Measurements from ENCODE around the gene SGPP1. TPM values are rescaled to one million over a fixed set of nuclear protein-coding genes. Genes with fewer than 3 reads are reported as not detected.
A peak's percentile ranks its signal among the peaks of the same experiment; 100 is the strongest.

The SGPP1 gene, protein sequence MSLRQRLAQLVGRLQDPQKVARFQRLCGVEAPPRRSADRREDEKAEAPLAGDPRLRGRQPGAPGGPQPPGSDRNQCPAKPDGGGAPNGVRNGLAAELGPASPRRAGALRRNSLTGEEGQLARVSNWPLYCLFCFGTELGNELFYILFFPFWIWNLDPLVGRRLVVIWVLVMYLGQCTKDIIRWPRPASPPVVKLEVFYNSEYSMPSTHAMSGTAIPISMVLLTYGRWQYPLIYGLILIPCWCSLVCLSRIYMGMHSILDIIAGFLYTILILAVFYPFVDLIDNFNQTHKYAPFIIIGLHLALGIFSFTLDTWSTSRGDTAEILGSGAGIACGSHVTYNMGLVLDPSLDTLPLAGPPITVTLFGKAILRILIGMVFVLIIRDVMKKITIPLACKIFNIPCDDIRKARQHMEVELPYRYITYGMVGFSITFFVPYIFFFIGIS
- total RNA-seq (2014; rRNA removed) (15.9 and 19.3 TPM in 2 replicates), Bru-seq, nascent RNA (percentile 76 among the genes with signal in this experiment), BruChase-seq, experiment 1, labeled RNA remaining after a 6-hour chase (percentile 85 among the genes with signal in this experiment), BruChase-seq, experiment 2, labeled RNA remaining after a 2-hour chase (percentile 78 among the genes with signal in this experiment)
- long read RNA-seq, transcript SGPP1-201 (3 exons, 3,312 nt), result major isoform, 161 of 172 reads
- long read RNA-seq, partial matches to known transcripts, result 3 of 172 reads
- long read RNA-seq, other reads (novel, unspliced or antisense), result 8 of 172 reads

DNA sequence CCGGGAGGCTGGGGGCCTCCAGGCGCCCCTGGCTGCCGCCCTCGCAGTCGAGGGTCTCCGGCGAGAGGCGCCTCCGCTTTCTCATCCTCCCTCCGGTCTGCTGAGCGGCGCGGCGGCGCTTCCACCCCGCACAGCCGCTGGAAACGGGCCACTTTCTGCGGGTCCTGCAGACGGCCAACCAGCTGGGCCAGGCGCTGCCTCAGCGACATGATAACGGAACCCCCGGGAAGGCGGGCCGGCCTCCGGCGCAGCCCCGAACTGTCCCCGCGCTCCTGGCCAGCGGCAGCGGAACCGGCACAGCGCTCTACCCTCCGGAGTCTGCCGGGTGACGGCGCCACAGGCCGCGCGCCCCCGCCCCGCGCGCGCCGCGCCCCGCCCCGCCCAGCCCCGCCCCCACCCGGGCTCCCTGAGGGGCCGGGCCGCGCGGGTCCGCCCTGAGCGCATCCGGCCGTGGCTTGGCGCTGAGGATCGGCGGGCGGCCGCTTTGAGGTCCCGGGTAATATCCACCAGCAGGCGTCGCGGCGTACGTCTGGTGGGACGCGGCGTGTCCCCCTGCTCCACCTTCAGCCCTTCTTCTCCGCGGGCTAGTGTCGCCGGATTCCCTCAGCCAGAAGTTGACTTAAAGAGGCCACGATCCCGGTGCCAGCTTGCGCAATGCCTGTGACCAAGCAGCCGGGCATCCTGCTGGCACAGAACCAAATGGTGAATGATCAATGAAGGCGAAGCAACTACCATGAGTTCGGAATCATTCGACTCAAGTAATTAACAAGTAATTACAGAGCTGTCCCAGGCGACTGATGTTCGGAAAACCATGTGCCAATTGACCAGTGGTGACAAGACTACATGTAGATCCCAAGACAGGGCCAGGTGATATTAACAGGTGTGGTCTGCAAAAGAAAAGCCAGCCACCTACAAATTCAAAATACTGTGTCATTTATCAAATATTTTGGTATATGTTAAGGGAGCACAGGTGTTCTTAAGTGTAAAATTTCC is at the start of gene SGPP1:
SGPP1 (minus strand) TSS at position 330 of the 993 bp plus-strand sequence; CDS start at position 209, 121 bp downstream.
- peaks cover 20% of the 10 kb centered on the region for H3K4me1 ChIP-seq (ENCODE audit: insufficient read depth, low read length)
- no peaks in the 10 kb centered on the region for H3K9me3 ChIP-seq (ENCODE audit: low read length)
- CTCF ChIA-PET, result interaction anchor here (2.0 kb wide), 1 partner anchor 42 kb away, joined by 7 read pairs; no protein-coding TSS in a partner anchor
- H3F3A ChIP-seq (ENCODE audit: low read length, unreplicated experiment), result no peaks in the 10 kb centered on the region
- BruUV-seq (replicated peaks), result TSS peak; percentile 96
- H3K27ac ChIP-seq (ENCODE audit: low read length), result peak within 1 kb of the TSS; percentile 58
- peak within 1 kb of the TSS; percentile 70 for H2AFZ ChIP-seq (ENCODE audit: low read length)
- TF ChIP-seq EZH2phosphoT487 (IDR thresholded peaks at IDR 0.05; ENCODE audit: borderline replicate concordance, low read length), result no peak
- TF ChIP-seq, protein P1, sequence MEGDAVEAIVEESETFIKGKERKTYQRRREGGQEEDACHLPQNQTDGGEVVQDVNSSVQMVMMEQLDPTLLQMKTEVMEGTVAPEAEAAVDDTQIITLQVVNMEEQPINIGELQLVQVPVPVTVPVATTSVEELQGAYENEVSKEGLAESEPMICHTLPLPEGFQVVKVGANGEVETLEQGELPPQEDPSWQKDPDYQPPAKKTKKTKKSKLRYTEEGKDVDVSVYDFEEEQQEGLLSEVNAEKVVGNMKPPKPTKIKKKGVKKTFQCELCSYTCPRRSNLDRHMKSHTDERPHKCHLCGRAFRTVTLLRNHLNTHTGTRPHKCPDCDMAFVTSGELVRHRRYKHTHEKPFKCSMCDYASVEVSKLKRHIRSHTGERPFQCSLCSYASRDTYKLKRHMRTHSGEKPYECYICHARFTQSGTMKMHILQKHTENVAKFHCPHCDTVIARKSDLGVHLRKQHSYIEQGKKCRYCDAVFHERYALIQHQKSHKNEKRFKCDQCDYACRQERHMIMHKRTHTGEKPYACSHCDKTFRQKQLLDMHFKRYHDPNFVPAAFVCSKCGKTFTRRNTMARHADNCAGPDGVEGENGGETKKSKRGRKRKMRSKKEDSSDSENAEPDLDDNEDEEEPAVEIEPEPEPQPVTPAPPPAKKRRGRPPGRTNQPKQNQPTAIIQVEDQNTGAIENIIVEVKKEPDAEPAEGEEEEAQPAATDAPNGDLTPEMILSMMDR (conservative IDR thresholded peaks at IDR 0.05; ENCODE audit: low read depth, low read length), result peak; percentile 32; the same call in 1 of the 2 replicates
- H3K79me2 ChIP-seq (ENCODE audit: low read length), result peaks cover 44% of the 10 kb centered on the region
- H4K20me1 ChIP-seq (ENCODE audit: low read length), result 0 out of 2 replicates have a peak, but pooled peaks cover 7% of the 10 kb centered on the region
- H3K4me3 ChIP-seq (ENCODE audit: low read length), result peak within 1 kb of the TSS; percentile 84
- no peaks in the 10 kb centered on the region for H3K36me3 ChIP-seq (ENCODE audit: low read depth, low read length)
- POLR2A ChIA-PET (ENCODE audit: unreplicated experiment), result interaction anchor here (0.6 kb wide), 3 partner anchors 17 to 92 kb away, joined by 3 to 10 read pairs (median 4); no protein-coding TSS in a partner anchor
- ATAC-seq (peak; percentile 91), DNase-seq (peak; percentile 84)
- no peaks in the 10 kb centered on the region for H3K27me3 ChIP-seq (ENCODE audit: low read length)
- peak within 1 kb of the TSS; percentile 83 for H3K4me2 ChIP-seq (ENCODE audit: low read length)
- H3K9me2 ChIP-seq (replicated peaks; ENCODE audit: low read length), result no peaks in the 10 kb centered on the region
- H3K9ac ChIP-seq (ENCODE audit: low read length), result peak within 1 kb of the TSS; percentile 85
- intact Hi-C loops (cut with micrococcal nuclease), result loop anchor here (1.0 to 2.0 kb wide), 5 partner anchors 24 to 95 kb away; partner anchors contain the start of gene WDR89

DNA sequence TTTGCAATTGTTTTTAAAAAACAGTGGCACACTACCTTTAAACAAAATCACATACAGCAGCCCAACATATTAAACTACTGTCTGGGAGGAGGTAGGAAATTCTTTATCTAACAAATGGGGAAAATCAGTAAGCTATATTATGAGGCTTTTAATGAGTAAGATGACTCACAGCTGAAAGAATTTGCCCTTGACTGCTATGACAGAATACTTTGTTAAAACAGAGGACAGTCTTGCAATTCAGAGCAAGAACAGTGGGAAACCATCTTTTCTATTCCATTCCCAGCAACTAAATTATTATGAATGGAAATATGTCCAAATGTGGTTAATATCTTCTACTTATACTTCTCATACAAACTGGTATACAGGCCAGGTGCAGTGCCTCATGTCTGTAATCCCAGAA is 49.2 kb upstream of the SGPP1 start:
- ATAC-seq, result peak; percentile 90

More for the DNA sequence above, 49.2 kb upstream of the SGPP1 start:
- Histone ChIP-seq H3K9ac (ENCODE audit: low read length) (no peak overlapping the region), H2AFZ (ENCODE audit: low read length) (no peak overlapping the region), H3K4me2 (ENCODE audit: low read length) (no peak overlapping the region), H3K4me1 (ENCODE audit: insufficient read depth, low read length) (peaks cover 17% of the 10 kb centered on the region), H3K27me3 (ENCODE audit: low read length) (no peaks in the 10 kb centered on the region), H3K79me2 (ENCODE audit: low read length) (no peaks in the 10 kb centered on the region), H3K4me3 (ENCODE audit: low read length) (no peak overlapping the region), H4K20me1 (ENCODE audit: low read length) (no peaks in the 10 kb centered on the region), H3F3A (ENCODE audit: low read length, unreplicated experiment) (no peaks in the 10 kb centered on the region), H3K36me3 (ENCODE audit: low read depth, low read length) (no peaks in the 10 kb centered on the region), H3K9me2 (replicated peaks; ENCODE audit: low read length) (no peaks in the 10 kb centered on the region), H3K9me3 (ENCODE audit: low read length) (no peaks in the 10 kb centered on the region), H3K27ac (ENCODE audit: low read length) (no peak overlapping the region)
- POLR2A ChIA-PET (ENCODE audit: unreplicated experiment), result interaction anchor here (0.6 to 0.7 kb wide), 3 partner anchors 52 to 435 kb away, joined by 3 to 9 read pairs (median 4); partner anchors contain the start of gene WDR89
- no TSS peak for BruUV-seq (replicated peaks)
- DNase-seq, result peak; percentile 72
- TF ChIP-seq EZH2phosphoT487 (IDR thresholded peaks at IDR 0.05; ENCODE audit: borderline replicate concordance, low read length) (no peak), EZH2 (IDR thresholded peaks at IDR 0.05; ENCODE audit: low read length, unreplicated experiment) (no peak)
- TF ChIP-seq, protein P1 (conservative IDR thresholded peaks at IDR 0.05; ENCODE audit: low read depth, low read length), result no peak
- intact Hi-C loops (cut with micrococcal nuclease), result loop anchor here (10.0 kb wide), 1 partner anchor 1612 kb away; no protein-coding TSS in a partner anchor
- CTCF ChIA-PET, result interaction anchor here (0.6 to 0.7 kb wide), 3 partner anchors 9 to 1619 kb away, joined by 3 to 5 read pairs (median 3); no protein-coding TSS in a partner anchor
